GM18520 (cell line): ENCODE measurements around the gene CDC42BPA.

Experiments used
- ATAC-seq: cut with Tn5 transposase; IDR thresholded peaks from one replicate; pipeline ENCODE4 v1.9.1; 2021; ENCODE audit not compliant: unreplicated experiment

CDC42BPA gene

DNA sequence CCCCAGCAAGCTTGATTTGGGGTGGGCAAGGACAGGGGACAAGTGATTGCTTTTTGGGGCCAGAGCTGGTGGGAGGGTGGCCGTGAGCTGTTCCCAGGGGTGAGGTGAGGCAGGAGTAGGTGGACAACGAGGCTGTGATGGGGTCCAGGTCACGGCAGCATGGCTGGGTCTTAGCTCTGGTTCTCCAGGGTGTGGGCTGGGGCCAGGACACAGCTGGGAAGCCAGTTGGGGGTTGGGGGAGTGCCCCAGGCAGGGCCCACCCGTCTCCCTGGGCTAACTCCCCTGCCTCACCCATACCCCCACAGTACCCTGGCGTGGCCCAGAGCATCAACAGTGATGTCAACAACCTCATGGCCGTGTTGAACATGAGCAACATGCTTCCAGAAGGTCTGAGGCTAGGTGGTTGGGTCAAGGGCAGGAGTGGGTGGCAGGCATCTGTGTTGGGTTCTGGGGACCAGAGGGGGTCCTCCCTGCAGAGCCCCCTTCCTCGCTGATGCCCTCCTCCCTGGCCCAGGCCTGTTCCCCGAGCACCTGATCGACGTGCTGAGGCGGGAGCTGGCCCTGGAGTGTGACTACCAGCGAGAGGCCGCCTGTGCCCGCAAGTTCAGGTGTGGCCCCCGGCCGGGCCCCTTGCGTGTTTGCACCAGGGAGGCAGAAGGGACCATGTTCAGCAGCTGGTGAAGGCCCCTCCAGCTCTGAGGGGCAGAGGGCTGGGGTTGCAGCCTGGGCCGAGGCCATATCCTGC lies 334.9 kb downstream of the CDC42BPA start:
- no peak for ATAC-seq

DNA sequence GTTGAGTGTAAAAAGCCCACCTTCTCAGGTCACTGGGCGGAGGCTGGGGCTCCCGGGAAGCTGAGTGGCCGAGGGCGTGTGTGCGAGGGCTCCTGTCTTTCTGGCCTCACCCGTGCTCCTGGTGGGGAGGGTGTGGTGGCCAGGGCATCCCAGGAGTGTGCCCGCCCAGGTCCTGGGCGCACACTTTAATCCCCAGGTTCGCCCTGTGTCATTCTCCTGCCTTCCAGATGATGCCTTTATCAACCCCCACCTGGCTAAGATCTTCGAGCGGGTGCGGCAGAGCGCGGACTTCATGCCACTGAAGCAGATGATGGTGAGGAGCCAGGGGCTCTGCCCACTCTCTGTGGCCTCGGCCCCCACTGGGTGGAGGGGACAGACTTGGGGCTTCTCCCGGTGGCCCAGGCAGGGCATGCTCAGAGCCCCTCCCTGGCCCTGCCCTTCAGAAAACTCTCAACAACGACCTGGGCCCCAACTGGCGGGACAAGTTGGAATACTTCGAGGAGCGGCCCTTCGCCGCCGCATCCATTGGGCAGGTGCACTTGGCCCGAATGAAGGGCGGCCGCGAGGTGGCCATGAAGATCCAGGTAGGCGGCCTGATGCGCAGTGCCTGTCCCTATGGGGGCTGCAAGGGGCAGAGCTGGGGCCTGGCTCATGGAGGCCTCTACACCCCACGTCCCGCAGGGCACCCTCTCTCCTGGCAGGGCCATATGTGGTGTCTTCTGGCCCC lies 335.7 kb downstream of the CDC42BPA start:
- ATAC-seq = no peak

DNA sequence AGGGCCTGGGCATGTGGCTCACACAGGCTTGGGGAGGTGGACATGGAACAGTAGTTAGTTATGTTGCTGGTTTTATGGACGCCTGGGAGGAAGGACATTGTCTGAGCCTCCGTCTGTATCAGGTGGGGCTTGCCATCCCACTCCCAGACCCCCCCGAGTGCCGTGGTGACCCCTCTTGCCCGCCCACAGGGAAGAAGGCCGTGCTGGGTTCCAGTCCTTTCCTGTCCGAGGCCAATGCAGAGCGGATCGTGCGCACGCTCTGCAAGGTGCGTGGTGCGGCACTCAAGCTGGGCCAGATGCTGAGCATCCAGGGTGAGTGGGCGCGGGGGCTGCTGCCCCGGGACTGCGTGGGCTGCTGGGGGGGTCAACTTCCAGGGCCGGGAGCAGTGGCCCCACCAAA lies 336.5 kb downstream of the CDC42BPA start:
- no peak for ATAC-seq

DNA sequence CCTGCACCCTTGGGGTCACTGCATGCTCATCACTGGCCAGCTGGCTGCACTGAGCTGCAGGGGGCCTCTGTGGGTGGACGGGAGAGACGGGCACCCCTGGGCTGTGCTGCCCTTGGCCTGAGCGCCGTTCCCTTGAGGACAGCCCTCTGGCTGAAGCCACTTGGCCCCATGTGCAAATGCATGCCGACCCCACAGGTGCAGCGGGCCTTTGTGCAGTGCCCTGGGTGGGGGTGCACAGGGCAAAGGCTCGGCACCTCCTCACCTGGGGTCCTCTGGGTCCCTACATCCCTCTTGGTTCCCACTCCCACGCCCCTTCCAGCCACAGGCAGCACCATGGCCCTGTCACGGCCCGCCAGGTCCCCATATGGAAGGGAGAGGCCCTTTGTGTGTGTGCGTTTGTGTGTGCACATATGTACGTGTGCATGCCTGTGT lies 336.9 kb downstream of the CDC42BPA start:
- ATAC-seq = no peak

DNA sequence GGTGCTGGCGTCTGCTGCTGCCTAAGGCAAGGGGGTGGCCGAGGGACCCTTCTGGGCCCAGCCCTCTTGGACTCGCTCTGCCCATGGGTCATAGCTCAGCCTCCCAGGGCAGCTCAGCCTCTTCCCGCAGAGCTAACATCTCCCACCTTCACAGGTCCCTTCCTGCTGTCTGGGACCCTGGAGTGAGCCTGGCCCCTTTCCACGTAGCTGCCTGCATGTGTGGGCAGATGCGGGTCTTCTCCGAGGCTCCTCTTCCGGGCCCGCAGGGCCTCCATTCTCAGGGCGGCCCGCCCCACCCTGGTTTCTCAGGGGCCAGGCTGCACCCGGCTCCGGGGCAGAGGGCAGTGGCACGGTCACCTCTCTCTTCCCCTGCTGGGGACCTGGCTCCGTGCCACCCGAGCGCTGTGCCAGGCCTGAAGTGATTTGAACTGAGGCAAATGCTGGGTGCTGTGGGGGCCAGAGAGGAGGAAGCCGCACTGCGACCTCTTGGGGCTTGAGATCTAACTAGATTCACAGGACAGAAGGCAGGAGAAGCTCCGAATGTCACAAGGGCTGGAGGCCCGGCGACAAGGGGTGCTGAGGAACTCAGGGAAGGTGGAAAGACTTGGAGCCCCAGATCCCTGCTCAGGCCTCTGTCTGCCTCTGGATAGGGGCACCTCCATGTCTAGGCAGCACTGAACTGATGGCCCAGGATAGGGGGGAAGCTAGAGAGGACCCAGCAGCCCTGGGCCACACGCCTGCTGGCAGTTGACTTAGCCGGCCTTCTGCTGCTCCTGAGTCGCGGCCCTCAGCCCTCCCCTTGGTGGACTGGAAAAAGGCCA lies 337.5 kb downstream of the CDC42BPA start:
- ATAC-seq = no peak

DNA sequence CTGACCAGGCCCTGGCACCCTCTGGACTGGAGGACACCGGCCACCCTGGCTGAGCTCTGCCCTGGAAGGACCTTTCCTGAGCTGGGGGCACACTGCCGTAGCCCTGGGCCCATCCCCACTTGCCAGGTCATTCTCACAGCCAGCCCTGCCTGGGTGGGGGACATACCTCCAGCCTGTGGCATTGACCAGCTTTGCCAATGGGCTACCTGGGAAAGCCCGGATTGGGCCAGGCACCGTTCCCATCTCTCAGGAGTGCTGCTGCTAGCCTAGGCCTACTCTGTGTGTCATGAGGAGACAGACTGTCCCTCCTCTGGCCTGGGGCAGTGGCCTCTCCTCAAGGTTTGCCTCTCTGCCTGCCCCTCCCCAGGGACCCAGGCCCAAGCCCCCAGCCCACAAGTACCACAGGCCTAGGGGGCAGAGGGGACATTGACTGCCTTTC lies 338.2 kb downstream of the CDC42BPA start:
- ATAC-seq = no peak

DNA sequence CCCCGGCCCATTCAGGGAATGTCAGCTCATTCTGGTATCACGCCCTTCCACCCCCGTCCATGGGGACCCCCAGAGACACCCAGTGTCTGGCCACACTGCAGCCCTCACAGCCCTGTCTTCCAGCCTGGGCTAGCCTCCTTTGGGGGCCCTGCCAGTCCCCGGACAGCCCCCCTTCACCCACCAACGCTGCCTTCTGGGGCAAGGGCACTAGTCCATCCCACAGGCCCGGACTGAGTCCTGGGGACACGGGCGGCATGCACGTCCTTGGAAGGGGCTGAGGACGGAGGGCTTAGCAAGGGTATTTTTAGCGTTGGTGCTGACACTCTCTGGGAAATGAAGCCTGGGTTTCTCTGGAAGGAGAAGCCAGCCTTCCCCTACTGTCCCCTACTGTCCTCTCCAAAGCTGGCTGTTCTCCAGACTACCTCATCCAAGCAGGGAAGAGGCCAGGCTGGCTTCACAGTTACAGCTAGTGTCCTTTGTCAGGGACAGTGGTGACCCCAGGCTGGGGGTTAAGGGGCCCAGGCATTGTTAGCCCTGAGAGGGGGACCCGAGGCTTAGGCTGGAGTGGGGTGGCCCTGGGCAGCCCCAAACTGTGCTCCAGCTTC lies 338.7 kb downstream of the CDC42BPA start:
- no peak for ATAC-seq

DNA sequence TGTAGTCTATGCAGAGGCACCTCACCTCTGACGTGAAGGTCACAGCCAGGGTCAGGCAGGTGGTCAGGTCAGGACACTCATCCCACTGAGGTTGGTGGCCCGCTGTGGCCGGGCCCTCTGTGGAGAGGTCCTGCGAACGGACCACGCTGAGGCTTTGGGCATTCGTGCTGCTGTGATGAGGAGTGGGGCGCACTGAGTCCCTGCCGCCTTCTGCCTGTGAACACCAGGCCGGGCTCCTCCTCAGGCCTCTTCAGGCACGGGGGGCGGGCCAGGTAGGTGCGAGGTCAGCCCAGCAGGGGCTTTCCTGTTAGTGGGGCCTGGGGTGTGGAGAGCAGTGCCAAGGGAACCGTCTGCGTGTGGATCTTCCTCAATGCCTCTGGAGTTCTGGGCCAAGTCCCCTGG lies 339.2 kb downstream of the CDC42BPA start:
- ATAC-seq = no peak

DNA sequence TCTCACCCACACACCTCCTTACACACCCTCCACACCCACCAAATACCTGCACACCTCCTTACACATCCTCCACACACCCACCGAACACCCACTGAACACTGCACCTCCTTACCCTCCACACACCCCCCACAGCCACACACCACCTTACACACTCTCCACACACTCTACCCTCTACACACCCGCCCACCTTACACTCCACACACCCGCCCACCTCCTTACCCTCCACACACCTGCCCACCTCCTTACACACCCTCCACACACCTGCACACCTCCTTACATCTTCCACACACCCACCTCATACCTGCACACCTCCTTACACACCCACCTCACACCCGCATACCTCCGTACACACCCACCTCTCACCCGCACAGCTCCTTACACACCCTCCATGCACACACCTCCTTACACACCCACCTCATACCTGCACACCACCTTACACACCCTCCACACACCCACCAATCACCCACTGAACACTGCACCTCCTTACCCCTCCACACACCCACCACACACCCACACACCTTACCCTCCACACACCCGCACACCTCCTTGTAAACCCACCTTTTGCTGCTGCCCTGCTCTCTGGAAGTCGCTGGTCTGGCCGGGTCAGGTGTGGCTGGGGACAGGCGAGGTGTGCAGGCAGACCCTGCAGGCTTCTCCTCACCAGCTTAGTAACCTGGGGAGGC lies 339.7 kb downstream of the CDC42BPA start:
- no peak for ATAC-seq

DNA sequence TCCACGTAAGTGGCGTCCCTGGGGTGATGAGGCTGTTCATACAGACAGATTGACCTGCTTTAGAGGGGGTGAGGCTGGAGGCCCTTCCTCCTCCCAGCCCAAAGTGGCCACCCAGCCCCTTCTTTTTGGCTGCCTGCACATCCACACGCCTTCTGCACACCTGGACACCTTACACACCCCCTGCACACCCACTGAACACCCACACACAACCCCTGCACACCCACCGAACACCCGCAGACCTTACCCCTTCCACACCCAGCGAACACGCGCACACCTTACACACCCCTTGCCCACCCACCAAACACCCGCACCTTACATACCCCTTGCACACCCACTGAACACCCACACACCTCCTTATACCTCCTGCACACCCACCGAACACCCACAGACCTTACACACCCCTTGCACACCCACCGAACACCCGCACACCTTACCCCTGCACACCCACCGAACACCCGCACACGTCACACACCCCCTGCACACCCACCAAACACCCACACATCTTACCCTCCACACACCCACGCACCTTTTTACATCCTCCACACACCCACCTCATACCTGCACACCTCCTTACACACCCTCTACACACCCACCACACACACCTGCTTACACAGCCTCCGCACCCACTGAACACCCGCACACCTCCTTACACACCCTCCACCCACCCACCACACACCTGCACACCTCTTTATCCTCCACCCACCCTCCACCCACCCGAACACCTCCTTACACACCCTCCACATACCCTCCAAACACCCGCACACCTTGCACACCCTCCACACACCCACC lies 340.5 kb downstream of the CDC42BPA start:
- ATAC-seq = no peak

DNA sequence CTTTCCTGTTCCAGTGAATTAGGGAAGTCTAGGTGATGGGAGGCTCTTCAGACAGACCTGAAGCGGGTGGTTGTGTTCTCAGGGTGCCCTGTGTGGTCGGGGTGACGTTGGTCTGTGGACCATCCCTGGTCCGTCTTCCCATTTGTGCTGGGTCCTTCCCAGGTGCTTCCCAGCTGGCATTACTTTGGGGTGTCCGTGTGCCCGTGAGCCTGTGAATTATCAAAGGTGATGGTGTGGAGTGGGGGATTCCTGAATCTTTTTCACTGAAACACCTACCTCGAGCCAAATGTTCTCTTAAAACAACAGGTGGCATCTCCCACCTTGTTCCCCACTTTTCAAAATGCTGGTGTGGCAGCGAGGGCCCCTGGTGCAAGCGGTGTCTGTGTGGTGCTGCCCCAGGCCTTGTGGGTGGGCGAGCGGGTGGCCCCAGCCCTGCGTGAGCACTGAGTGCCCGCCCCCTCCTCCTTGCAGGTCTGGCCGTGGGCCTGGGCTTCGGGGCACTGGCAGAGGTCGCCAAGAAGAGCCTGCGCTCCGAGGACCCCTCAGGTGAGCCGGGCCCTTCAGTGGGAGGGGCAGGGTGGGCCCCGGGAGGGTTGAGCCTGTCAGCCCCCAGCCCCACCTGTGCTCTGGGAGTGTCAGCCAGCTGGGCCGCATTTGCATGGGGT lies 341.2 kb downstream of the CDC42BPA start:
- no peak for ATAC-seq

DNA sequence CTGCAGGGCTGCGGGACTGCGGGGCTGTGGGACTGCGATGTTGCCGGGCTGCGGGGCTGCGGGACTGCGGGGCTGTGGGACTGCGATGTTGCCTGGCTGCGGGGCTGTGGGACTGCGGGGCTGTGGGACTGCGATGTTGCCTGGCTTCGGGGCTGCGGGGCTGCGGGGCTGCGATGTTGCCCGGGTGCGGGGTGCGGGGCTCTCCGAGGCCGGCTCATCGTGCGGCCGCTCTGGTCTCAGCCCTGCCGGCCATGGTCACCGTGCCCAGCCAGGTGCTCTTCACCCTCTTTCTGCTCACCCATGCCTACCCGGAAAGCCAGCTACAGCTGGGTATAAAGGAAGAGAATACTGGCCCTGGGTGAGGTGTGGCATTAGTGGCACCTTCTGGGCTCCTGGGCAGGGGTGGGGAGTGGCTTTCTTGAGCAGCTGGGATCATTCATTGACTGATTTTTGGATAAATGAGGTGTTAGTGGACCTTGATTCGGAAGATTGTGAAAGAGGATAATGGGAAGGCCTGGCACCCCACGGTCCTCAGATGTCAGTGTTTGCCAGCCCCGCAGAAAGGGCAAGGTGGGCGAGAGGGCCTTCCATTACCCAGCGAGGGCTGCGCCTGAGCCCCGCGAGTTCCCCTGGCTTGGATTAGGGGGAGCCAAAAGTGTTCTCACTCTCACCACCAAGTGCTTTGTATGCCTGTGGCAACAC lies 341.9 kb downstream of the CDC42BPA start:
- ATAC-seq = no peak

DNA sequence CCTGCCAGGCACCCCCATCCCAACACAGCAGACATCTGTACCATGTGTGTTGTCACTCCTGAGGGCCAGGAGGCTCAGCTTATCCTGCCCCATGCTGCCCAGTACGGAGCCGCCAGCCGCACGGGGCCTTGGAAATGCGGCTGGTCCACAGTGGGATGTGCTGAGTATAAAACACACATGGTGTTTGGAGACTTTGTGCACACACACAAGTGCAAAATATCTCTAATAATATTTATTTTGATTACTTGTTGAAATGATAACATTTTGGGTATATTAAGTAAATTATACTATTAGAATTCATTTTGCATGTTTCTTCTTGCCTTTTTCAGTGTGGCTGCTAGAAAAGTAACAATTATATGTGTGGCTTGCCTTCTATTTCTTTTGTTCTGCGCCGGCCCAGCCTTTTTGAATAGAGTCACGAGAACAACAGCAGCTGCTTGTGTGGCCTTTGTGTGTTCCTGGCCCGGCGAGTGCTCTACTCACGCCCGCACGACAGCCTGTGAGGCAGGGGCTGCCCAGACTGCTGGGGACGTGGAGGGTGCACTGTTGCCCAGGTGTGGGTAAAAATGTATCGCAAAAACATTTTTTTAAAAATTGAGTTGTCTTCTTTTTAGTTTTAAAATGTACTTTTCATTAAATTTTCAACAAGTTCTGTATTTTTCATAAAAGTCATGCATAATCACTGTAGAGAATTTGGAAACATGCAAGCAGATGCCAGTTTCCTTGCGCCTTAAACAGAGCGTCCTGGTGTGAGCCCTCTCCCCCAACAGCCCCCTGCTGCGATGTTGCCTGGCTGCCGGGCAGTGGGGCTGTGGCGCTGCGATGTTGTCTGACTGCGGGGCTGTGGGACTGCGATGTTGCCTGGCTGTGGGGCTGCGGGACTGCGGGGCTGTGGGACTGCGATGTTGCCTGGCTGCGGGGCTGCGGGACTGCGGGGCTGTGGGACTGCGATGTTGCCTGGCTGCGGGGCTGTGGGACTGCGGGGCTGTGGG lies 342.7 kb downstream of the CDC42BPA start:
- no peak for ATAC-seq

DNA sequence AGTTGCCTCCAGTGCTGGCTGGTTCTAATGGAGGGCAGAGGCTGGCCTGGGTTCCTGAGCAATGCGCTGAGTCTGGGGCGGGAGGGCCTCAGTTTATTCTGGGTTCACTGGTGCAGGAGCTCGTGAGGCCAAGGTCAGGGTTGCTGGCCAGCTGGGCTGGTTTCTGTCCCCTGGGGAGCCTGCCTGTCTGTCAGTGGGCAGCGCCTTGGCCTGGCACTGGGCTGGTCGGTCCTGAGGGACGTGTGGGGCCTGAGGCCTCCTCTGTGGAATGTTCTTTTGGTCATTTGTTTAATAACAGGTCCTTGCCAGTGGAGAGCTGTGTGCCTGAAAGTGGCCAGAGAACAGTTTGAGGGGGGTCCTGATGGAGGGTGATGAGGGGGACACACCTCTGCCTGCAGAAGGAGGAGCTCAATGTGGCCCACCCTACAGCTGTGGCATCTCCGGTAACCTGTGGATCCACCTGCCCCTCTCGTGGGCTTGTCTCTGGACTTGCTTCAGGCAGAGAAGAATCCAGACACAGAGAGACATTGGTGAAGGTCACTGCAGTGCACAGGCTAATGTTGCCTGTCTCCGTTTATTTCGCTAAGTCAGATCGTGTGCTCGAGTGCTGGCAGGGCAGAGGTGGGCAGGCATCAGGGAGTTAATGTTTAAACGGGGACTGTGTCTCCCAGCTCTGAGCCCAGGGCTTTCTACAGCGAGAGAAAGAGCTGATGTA lies 343.6 kb downstream of the CDC42BPA start:
- no peak for ATAC-seq

DNA sequence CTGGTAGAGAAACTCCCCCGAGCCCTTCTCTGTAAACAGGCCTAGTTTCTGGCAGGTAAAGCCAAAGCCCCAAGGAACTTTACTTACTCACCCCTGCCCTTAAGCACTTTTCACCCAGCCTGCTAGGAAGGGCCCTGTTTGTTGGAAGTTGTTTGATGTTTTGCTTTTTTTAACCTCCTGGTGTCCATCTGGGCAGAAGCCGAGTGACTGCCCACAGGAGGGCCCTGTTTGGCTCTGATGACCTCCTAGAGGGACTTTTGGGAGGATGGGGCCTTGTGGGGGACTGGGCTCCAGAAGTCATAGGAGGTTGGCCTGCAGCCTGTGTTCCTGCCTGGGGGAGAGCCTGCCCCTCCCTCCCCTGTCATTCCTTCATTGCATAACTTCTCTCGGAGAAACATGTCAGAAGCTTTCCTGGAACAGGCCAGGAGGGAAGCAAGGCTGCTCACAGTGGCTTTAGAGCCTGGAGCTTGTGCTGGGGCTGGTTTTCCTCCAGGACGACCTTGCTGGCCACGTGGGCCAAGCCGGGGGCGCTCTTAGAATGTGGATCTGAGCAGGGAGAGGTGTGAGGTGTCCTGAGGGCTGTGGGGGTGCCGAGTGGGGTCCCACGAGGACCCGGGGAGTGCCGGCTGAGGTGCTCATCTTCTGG lies 344.3 kb downstream of the CDC42BPA start:
- ATAC-seq = no peak

DNA sequence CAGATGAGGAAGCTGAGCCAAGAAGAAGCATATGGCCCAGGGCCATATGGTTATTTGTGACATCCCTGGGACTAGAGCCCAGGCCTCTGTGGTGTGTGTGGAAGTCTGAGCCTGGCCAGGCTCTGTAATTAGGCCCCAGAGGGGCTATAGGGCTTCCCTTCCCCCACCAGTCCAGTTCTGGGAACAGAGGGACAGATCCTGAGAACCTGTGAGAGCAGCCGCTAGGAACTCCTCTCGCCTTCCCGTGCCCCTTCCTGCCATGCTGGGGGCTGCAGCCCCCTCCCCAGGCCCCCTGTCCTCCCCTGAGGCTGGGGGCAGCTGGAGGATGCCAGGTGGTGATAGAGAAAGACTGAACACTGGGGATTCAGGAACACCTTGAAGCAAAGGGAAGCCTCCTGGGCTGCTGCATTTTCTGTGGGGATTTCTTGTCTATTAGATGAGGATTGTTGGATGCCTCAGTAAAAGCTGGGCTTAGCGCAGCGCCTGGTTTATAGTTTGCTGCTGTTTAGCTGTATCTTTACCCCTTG lies 344.9 kb downstream of the CDC42BPA start:
- no peak for ATAC-seq
